HG03135 (cell line): ENCODE results near the gene BRK1.
"Not testable (repeated sequence)": the region's sequence is repeated elsewhere in the genome, so short reads cannot be mapped to it uniquely, and the experiment has no call there.

ENCODE experiments used
- ATAC-seq: cut with Tn5 transposase; IDR thresholded peaks from one replicate; pipeline ENCODE4 v1.9.1; 2021; ENCODE audit warnings: mild to moderate bottlenecking, moderate library complexity; ENCODE audit not compliant: unreplicated experiment

Gene BRK1

GRCh38 chr3:10115326-10116137, at the start of gene BRK1:
Gene BRK1 (plus strand): TSS chr3:10115675. CDS start chr3:10115702, 27 bp downstream.
- ATAC-seq = peak; percentile 93

GRCh38 chr3:10070077-10070476, 45.4 kb upstream of the BRK1 start:
- ATAC-seq = not testable (repeated sequence)

GRCh38 chr3:10074666-10075065, 40.8 kb upstream of the BRK1 start:
- ATAC-seq = no peak

- ATAC-seq = no peak
These were observed 33.6 kb upstream of the BRK1 start for GRCh38 chr3:10081871-10082270.

- ATAC-seq = no peak
These were observed 29.7 kb upstream of the BRK1 start for GRCh38 chr3:10085738-10086137.

GRCh38 chr3:10088256-10088655, 27.2 kb upstream of the BRK1 start:
- ATAC-seq = no peak

DNA sequence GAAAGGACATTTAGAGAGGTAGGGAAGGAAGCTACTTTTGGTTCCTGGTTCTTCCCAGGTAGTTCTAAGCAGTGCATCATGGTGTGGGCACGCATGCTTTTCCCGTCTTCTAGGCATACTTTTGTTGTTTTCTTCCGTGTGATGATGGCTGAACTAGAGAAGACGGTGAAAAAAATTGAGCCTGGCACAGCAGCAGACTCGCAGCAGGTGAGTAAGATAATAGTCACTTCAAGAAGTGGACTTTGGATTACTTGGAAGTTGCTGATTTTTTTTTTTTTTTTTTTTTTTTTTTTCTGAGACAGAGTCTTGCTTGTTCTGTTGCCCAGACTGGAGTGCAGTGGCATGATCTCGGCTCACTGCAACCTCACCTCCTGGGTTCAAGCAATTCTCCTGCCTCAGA, 25.3 kb upstream of the BRK1 start:
- no peak for ATAC-seq

- ATAC-seq = not testable (repeated sequence)
These were observed 24.7 kb upstream of the BRK1 start for GRCh38 chr3:10090774-10091173.

DNA sequence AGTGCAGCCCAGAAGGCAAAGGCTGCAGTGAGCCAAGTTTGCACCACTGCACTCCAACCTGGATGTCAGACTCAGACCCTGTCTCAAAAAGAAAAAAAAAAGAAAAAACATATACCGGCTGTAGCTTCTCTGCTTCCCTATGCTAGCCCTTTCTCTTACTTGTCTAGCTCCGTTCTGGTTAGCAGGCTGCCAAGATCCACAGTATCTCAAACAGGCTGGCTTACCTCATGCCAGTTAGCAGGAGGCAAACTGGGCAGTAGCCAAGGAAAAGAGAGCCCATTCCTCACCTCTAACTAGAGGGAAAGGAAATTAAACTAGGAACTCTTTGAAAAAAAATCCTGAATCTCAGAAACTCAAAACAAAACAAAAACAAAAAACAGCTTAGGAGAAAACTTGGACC, 24.1 kb upstream of the BRK1 start:
- ATAC-seq = not testable (repeated sequence)

DNA sequence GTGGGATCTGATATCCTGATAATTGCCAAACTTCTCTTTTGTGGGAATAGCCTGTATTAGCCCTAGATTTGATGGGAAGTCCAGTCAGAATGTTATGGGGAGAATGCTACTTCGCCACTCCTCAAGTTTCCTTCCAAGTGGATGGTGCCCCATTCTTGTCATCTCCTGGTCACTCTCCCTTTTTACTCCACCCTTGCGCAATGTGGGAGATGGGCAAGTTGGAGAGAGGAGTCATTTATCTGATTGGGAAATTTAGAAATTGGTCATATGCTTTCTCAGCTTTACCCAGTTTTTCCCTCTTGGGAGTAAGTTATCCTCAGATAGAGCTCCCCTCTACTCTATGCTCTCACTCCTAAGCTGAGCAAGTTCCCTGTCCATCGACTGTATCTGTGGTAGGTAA, 21.8 kb upstream of the BRK1 start:
- ATAC-seq = no peak

DNA sequence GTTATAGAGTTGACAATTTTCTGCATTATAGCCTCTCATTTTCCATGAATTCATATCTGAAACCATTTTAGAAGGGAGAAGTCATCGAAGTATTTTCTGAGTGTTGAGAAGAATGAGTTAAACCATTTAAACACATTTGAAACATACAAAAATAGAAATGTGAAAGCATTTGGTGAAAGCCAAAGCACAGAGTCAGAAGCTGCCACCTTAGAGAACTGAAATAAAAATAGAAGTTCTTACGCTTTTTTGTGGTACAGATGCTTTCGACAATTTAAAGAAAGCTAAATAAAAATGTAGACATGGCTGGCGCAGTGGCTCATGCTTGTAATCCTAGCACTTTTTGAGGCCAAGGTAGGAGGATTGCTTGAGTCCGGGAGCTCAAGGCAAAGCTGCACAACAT, 16.4 kb upstream of the BRK1 start:
- no peak for ATAC-seq

- ATAC-seq = no peak
These were observed 8.6 kb upstream of the BRK1 start for GRCh38 chr3:10106919-10107318.

DNA sequence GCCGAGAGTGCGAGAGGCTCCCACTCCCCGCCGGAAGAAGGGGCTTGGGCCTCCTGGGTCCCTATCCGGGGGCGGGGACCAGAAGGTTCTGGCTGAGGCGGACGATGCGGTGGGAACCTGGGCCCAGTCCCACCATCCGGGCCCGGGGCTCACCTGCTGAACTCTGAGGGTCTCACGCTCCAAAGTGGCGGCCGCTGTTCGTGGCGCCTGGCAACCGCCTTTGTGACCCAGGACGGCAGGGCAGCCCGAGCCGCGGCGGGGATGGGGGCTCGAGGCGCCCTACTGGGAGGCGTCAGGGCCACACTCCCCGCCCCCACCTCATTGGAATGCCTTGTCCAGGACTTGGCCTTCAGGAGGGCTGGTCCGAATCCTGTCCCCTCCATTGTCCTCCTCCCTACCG, 7.4 kb upstream of the BRK1 start, which contains the start of gene FANCD2OS:
Gene FANCD2OS, minus strand, starts transcription at position 165 of the 400 bp plus-strand sequence. CDS start 3,481 bp downstream, outside the sequence.
- no peak for ATAC-seq

DNA sequence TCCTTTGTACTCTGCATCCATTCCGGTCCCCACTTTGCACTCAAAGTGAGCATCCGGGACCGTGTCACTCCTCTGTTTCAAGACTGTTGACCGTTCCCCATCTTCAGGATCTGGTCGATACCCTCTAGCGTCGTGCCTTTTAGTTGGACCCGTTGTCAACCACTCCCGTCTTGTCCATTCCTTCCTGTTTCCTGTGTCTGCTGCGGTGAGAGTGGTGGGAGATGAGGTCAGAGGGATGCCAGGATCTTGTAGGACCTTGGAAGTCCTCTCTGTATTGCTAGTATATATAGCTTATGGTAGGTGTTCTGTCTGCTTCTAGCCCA, 624 bp downstream of the BRK1 start:
- ATAC-seq = peak; percentile 20

DNA sequence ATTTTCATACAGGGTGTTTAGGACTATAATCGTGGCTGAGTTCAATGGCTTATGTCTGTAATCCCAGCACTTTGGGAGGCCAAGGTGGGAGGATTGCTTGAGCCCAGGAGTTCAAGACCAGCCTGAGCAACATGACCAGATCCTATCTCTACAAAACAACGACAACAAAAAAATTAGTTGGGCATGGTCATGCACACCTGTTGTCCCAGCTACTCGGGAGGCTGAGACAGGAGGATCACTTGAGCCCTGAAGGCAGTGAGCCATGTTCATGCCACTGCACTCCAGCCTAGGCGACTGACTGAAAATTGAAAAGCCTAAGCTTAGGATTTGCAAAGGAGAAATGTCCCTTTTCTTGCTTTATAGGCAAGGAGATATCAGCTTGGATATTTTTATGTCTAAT, 1.5 kb downstream of the BRK1 start:
- no peak for ATAC-seq

DNA sequence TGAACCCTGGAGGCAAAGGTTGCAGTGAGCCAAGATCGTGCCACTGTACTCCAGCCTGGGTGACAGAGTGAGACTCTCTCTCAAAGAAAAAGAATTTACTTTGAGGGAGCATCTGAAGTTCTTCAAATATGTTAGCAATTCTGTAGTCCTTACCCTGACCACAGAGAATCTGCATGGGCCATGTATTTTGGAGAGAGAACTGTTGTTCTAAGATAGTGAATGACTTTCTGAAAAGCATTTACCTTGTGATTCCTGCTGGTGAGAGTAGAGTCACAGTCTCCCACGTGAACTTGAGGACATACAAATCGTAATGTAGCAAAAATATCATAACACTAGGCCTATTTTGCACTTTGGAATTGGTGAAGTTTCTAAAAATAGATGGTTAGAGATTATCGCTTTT, 3.9 kb downstream of the BRK1 start:
- ATAC-seq = no peak

DNA sequence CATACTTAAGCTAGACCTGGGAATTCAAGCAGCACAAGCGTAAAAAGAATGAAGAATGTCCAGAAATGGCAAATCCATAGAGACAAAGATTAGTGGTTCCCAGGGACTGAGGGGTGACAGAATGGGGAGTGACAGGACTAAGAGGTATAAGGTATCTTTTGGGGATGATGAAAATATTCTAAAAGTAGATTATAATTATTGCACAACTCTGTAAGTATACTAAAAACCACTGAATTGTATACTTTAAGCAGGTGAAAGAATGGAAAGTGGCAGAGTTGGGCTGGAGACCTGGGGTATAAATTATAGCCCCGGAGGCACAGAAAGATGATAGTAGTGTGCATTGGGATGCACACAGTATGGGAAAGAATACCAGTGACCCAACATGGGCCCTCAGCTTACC, 5.6 kb downstream of the BRK1 start:
- no peak for ATAC-seq

DNA sequence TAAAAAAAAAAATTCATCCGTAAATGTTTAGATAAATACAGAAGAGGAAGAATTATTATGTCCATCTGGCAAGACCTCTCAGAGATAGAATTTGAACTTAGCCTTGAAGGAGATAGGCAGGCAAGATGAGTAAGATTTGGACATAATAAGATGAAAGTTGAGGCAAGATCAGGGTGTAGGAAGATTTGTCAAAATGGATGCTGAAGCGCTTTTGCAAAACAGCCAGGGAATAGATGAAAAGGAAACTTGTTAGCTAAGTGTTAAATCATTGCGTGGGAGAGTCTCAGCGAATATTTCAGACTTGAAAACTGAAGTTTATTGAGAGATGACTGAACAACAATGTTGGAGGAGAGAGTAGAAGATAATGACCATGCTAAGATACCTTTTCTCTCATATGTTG, 7.2 kb downstream of the BRK1 start:
- ATAC-seq = no peak

GRCh38 chr3:10135872-10136271, 20.4 kb downstream of the BRK1 start:
- ATAC-seq = not testable (repeated sequence)

DNA sequence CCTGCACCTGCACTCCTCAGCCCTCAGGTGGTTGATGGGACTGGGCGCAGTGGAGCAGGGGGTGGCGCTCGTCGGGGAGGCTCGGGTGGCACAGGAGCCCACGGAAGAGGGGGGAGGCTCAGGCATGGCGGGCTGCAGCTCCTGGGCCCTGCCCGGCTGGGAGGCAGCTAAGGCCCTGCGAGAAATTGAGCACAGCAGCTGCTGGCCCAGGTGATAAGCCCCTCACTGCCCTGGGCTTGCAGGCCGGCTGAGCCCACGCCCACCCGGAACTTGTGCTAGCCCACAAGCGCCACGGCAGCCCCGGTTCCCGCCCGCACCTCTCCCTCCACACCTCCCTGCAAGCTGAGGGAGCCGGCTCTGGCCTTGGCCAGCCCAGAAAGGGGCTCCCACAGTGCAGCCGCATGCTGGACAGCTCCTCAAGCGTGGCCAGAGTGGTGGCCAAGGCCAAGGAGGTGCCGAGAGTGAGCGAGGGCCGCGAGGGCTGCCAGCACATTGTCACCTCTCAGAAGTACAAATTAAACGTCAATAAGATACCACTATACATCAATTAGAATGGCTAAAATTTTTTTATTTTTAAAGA, 21.0 kb downstream of the BRK1 start:
- no peak for ATAC-seq

DNA sequence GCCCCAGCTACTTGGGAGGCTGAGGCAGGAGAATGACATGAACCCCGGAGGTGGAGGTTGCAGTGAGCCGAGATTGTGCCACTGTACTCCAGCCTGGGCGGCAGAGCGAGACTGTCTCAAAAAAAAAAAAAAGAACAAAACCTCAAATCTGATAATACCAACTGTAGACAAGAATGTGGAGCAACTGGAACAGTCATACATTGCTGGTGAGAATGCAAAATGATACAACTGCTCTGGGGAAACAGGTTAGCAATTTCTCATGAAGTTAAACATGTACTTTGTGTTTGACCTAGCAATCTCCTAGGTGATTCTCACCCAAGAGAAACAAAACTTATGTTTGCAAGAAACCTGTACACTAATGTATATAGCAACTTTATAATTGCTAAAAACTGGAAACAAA, 21.7 kb downstream of the BRK1 start:
- no peak for ATAC-seq

DNA sequence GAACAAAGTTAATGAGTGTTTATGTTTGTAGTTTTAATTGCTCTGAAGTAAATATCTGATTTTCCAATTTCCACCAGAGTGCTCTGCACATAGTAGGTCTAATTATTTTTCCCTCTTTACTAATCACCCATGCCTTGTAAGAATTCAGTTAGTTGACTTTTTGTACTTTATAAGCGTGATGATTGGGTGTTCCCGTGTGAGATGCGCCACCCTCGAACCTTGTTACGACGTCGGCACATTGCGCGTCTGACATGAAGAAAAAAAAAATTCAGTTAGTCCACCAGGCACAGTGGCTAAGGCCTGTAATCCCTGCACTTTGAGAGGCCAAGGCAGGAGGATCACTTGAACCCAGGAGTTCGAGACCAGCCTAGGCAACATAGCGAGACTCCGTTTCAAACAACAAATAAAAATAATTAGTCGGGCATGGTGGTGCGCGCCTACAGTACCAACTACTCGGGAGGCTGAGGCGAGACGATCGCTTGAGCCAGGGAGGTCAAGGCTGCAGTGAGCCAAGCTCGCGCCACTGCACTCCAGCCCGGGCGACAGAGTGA, 25.6 kb downstream of the BRK1 start:
- no peak for ATAC-seq
